ENCODE data around the gene TEX101. TPM values are rescaled to one million over a fixed set of nuclear protein-coding genes. Genes with fewer than 3 reads are reported as not detected.

Gene TEX101
- total RNA-seq, 4 donors from 2014 or later: not detected

GRCh38 chr19:43412441-43412840 lies 2.2 kb upstream of the TEX101 start:
- H3K4me1 ChIP-seq: peaks cover 0 to 8% (median 0%) of the 10 kb centered on the region in 4 donors
- in situ Hi-C loops (cut with MboI; ENCODE audit: low pct_ligation_motif_present in 1 of 4, low pct_unique_long_range_greater_than_20kb in 1 of 4, low sequenced_read_pairs in 3 of 4) (no loop called here), intact Hi-C loops (cut with DNase I; ENCODE audit: low total_unique reads) (no loop called here)
- no peak overlapping the region for H3K27ac ChIP-seq
- no peaks in the 10 kb centered on the region for H3K36me3 ChIP-seq
- 85% methylated on average over 6 of the region's 6 CpGs; no CpG with 5 or more reads in 1 of the 2 donors for WGBS, 2 donors (ENCODE audit: low coverage in 1 of 2)
- H3K9me3 ChIP-seq: no peaks in the 10 kb centered on the region
- no peak for TF ChIP-seq POLR2AphosphoS5 (IDR thresholded peaks at IDR 0.05)
- H3K27me3 ChIP-seq: no peaks in the 10 kb centered on the region
- no peak for DNase-seq
- H3K4me3 ChIP-seq: no peak overlapping the region

GRCh38 chr19:43416951-43417623 lies 2.4 kb downstream of the TEX101 start:
- in situ Hi-C loops (cut with MboI; ENCODE audit: low pct_ligation_motif_present in 1 of 4, low pct_unique_long_range_greater_than_20kb in 1 of 4, low sequenced_read_pairs in 3 of 4) (no loop called here), intact Hi-C loops (cut with DNase I; ENCODE audit: low total_unique reads) (no loop called here)
- Histone ChIP-seq H3K27ac (no peak overlapping the region), H3K4me3 (no peak overlapping the region), H3K4me1 (peaks cover 0 to 8% (median 0%) of the 10 kb centered on the region in 4 donors), H3K9me3 (no peaks in the 10 kb centered on the region), H3K36me3 (no peaks in the 10 kb centered on the region), H3K27me3 (no peaks in the 10 kb centered on the region)
- 57 to 65% methylated on average over 4 of the region's 4 CpGs for WGBS, 2 donors (ENCODE audit: low coverage in 1 of 2)
- TF ChIP-seq POLR2A (IDR thresholded peaks at IDR 0.05): no peak
- no peak for TF ChIP-seq EP300 (IDR thresholded peaks at IDR 0.05; ENCODE audit: low read depth)
- no peak for TF ChIP-seq CTCF (IDR thresholded peaks at IDR 0.05)
- TF ChIP-seq POLR2AphosphoS5 (IDR thresholded peaks at IDR 0.05): no peak
- no peak for DNase-seq

GRCh38 chr19:43420954-43421353 lies 6.3 kb downstream of the TEX101 start:
- H3K36me3 ChIP-seq: no peaks in the 10 kb centered on the region
- H3K27ac ChIP-seq: no peak overlapping the region
- intact Hi-C loops (cut with DNase I; ENCODE audit: low total_unique reads): no loop called here
- 76 to 82% methylated on average over 3 to 6 of the region's 6 CpGs for WGBS, 2 donors (ENCODE audit: low coverage in 1 of 2)
- no peaks in the 10 kb centered on the region for H3K9me3 ChIP-seq
- H3K4me3 ChIP-seq: no peak overlapping the region
- TF ChIP-seq POLR2AphosphoS5 (IDR thresholded peaks at IDR 0.05): no peak
- no peak for TF ChIP-seq EP300 (IDR thresholded peaks at IDR 0.05; ENCODE audit: low read depth)
- TF ChIP-seq CTCF (IDR thresholded peaks at IDR 0.05): no peak
- no peak for TF ChIP-seq POLR2A (IDR thresholded peaks at IDR 0.05)
- no peaks in the 10 kb centered on the region for H3K27me3 ChIP-seq
- in situ Hi-C loops (cut with MboI; ENCODE audit: low pct_ligation_motif_present in 1 of 4, low pct_unique_long_range_greater_than_20kb in 1 of 4, low sequenced_read_pairs in 3 of 4): no loop called here
- H3K4me1 ChIP-seq: peaks cover 0 to 19% (median 9%) of the 10 kb centered on the region in 4 donors
- DNase-seq: no peak

- no peak for DNase-seq
- intact Hi-C loops (cut with DNase I; ENCODE audit: low total_unique reads): no loop called here
- no peak overlapping the region for H3K27ac ChIP-seq
- H3K36me3 ChIP-seq: no peaks in the 10 kb centered on the region
- peaks cover 0 to 22% (median 17%) of the 10 kb centered on the region in 4 donors for H3K4me1 ChIP-seq
- TF ChIP-seq CTCF (IDR thresholded peaks at IDR 0.05): no peak
- no peak for TF ChIP-seq POLR2A (IDR thresholded peaks at IDR 0.05)
- TF ChIP-seq POLR2AphosphoS5 (IDR thresholded peaks at IDR 0.05): no peak
- no peak for TF ChIP-seq EP300 (IDR thresholded peaks at IDR 0.05; ENCODE audit: low read depth)
- 83 to 100% methylated on average over 2 of the region's 2 CpGs for WGBS, 2 donors (ENCODE audit: low coverage in 1 of 2)
- H3K27me3 ChIP-seq: no peaks in the 10 kb centered on the region
- in situ Hi-C loops (cut with MboI; ENCODE audit: low pct_ligation_motif_present in 1 of 4, low pct_unique_long_range_greater_than_20kb in 1 of 4, low sequenced_read_pairs in 3 of 4): no loop called here
- no peaks in the 10 kb centered on the region for H3K9me3 ChIP-seq
- H3K4me3 ChIP-seq: no peak overlapping the region
Observed at GRCh38 chr19:43422000-43422688, 7.5 kb downstream of the TEX101 start.
